Esophagus muscularis mucosa (tissue), 4 donors: Measurements from ENCODE around the gene GPC2. TPM values are rescaled to one million over a fixed set of nuclear protein-coding genes. Genes with fewer than 3 reads are reported as not detected.
A peak's percentile ranks its signal among the peaks of the same experiment; 100 is the strongest.
"Not testable (repeated sequence)": the region's sequence is repeated elsewhere in the genome, so short reads cannot be mapped to it uniquely, and the experiment has no call there.

Experiments
- DNase-seq: peaks from one replicate; pipeline ENCODE4 v3.0.0-alpha.2; 2017; ENCODE audit errors: extremely low spot score
- H3K27ac ChIP-seq, 4 donors: fragments of 200-600 bp; sonication (generic); replicated peaks in 1 of 4; 1 replicate in 3 of 4; 2 replicates in 1 of 4; pipeline ENCODE4 v1.5.1; 2016 to 2019; ENCODE audit warnings: mild to moderate bottlenecking in 1 of 4
- H3K27me3 ChIP-seq, 4 donors: fragments of 200-600 bp; sonication (generic); one replicate each; pipeline versions ENCODE4 v1.5.1 to v1.6.0; 2016 to 2019
- H3K36me3 ChIP-seq, 4 donors: fragments of 200-600 bp; sonication (generic); one replicate each; pipeline ENCODE4 v1.5.1; 2016 to 2019
- H3K4me1 ChIP-seq, 4 donors: fragments of 200-600 bp; sonication (generic); one replicate each; pipeline ENCODE4 v1.5.1; 2016 to 2019
- H3K4me3 ChIP-seq, 4 donors: fragments of 200-600 bp; sonication (generic); 1 replicate in 2 of 4; 2 replicates in 2 of 4; pipeline ENCODE4 v1.5.1; 2016 to 2019; ENCODE audit warnings: mild to moderate bottlenecking in 4 of 4, moderate library complexity in 1 of 4
- H3K9me3 ChIP-seq, 4 donors: fragments of 200-600 bp; sonication (generic); 1 replicate in 3 of 4; 2 replicates in 1 of 4; pipeline ENCODE4 v1.5.1; 2016 to 2019
- EP300 ChIP-seq: sonication (generic); formaldehyde crosslinking; IDR thresholded peaks from one replicate; pipeline ENCODE4 v1.6.1; 2017; ENCODE audit warnings: antibody characterized with exemption
- POLR2A ChIP-seq: fragments of 450-650 bp; IDR thresholded peaks from one replicate; pipeline ENCODE4 v1.6.1; 2017; ENCODE audit warnings: antibody characterized with exemption, moderate library complexity, mild to moderate bottlenecking, low read depth
- POLR2AphosphoS5 ChIP-seq, 2 donors: sonication (generic); formaldehyde crosslinking; IDR thresholded peaks; one replicate each; pipeline ENCODE4 v1.6.1; 2017; ENCODE audit warnings: antibody characterized with exemption in 2 of 2
- WGBS: methylation state at CpG from one replicate; pipeline ENCODE4 v1.1.5; 2018; 5-methylcytosine and 5-hydroxymethylcytosine counted together
- intact Hi-C: fragments of 100-400 bp; cut with DNase I; formaldehyde crosslinking; loops from one replicate; pipeline ENCODE4 v1.15.1; 2023
- total RNA-seq, 4 donors: library from RNA; depleted of rRNA; stranded (reverse); fragments of >200 nt; gene quantifications; one replicate each; pipeline versions ENCODE4 v1.1.0 to v1.2.1, GENCODE V29; 2016
- TF ChIP-seq, protein P1 (sequence below), 3 experiments: fragments of 200-600 bp in 2 of 3; fragments of 450-650 bp in 1 of 3; sonication (generic) in 2 of 3; IDR thresholded peaks; one replicate each; pipeline ENCODE4 v1.5.1; 2017 to 2019; ENCODE audit warnings: antibody characterized with exemption in 3 of 3, mild to moderate bottlenecking in 2 of 3, moderate library complexity in 1 of 3

GPC2 gene
- total RNA-seq, 4 donors from 2014 or later = 0.33 to 1.0 (median 0.71) TPM

DNA sequence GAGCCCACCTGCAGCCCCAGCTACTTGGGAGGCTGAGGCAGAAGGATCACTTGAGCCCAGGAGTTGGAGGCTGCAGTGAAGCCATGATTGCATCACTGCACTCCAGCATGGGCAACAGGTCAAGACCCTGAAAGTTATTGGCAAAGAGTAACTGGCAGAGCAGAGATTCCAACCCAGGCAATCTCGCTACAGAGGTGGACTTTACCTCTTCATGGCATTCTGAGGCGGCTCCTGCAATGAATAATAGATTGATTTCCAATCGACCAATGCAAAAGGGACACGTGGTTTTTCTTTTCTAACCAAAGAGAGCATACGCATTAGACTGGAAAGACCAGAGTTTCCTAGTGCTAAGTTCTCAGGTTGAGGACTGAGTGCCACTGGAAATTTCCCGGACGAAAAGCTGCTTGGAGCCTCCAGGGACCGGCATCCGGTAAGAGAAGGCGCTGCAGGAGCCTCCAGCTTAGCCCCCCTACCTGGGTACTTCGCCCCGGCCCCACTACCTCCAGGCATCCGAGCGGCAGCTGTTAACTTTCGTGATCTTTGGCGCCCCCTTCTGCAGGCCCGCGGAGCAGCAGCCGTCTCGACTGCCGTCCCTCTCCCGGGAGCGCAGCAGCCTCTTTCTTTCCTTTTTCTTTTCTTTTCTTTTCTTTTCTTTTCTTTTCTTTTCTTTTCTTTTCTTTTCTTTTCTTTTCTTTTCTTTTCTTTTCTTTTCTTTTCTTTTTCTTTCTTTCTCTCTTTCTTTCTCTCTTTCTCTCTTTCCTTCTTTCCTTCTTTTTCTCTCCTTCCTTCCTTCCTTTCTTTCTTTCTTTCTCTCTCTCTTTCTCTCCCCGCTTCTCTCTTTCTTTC lies 46.4 kb downstream of the GPC2 start:
- no peak overlapping the region for H3K27ac ChIP-seq
- peak; percentile 93 for DNase-seq
- H3K9me3 ChIP-seq = no peaks in the 10 kb centered on the region
- peak overlapping the region in 2 of 4 donors; percentile 8 to 42 for H3K4me3 ChIP-seq
- peak in 1 of 2 donors; percentile 18 for TF ChIP-seq POLR2AphosphoS5 (IDR thresholded peaks at IDR 0.05)
- TF ChIP-seq, protein P1, sequence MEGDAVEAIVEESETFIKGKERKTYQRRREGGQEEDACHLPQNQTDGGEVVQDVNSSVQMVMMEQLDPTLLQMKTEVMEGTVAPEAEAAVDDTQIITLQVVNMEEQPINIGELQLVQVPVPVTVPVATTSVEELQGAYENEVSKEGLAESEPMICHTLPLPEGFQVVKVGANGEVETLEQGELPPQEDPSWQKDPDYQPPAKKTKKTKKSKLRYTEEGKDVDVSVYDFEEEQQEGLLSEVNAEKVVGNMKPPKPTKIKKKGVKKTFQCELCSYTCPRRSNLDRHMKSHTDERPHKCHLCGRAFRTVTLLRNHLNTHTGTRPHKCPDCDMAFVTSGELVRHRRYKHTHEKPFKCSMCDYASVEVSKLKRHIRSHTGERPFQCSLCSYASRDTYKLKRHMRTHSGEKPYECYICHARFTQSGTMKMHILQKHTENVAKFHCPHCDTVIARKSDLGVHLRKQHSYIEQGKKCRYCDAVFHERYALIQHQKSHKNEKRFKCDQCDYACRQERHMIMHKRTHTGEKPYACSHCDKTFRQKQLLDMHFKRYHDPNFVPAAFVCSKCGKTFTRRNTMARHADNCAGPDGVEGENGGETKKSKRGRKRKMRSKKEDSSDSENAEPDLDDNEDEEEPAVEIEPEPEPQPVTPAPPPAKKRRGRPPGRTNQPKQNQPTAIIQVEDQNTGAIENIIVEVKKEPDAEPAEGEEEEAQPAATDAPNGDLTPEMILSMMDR (IDR thresholded peaks at IDR 0.05) = peak; percentile 81 to 92 (median 92)
- no peak for TF ChIP-seq POLR2A
- no peak for TF ChIP-seq EP300
- H3K4me1 ChIP-seq = peaks cover 18 to 38% (median 29%) of the 10 kb centered on the region in 4 donors
- intact Hi-C loops = loop anchor here (5.0 kb wide), 1 partner anchor 86 kb away; the partner anchor contains the start of gene PVRIG
- WGBS = 11% methylated on average over 24 of the region's 24 CpGs
- H3K27me3 ChIP-seq = no peaks in the 10 kb centered on the region
- H3K36me3 ChIP-seq = no peaks in the 10 kb centered on the region

DNA sequence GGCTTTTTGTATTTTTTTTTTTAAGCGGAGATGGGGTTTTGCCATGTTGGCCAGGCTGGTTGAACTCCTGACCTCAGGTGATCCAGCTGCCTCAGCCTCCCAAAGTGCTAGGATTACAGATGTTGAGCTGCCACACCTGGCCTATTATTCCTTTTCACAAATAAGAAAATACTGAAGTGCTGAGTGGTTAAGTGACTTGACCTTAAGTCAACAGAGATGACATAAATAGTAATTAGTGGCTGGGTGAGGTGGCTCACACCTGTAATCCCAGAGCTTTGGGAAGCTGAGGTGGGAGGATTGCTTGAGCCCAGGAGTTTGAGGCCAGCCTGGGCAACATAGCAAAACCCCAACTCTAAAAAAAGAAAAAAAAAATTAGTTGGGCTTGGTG lies 47.0 kb downstream of the GPC2 start:
- peaks cover 24 to 44% (median 36%) of the 10 kb centered on the region in 4 donors for H3K4me1 ChIP-seq
- not testable (repeated sequence) for DNase-seq, H3K27ac ChIP-seq, H3K9me3 ChIP-seq, H3K4me3 ChIP-seq, H3K36me3 ChIP-seq, H3K27me3 ChIP-seq
- intact Hi-C loops = loop anchor here (5.0 kb wide), 1 partner anchor 87 kb away; the partner anchor contains the start of gene PVRIG
- WGBS = 92% methylated on average over 1 of the region's 1 CpG

DNA sequence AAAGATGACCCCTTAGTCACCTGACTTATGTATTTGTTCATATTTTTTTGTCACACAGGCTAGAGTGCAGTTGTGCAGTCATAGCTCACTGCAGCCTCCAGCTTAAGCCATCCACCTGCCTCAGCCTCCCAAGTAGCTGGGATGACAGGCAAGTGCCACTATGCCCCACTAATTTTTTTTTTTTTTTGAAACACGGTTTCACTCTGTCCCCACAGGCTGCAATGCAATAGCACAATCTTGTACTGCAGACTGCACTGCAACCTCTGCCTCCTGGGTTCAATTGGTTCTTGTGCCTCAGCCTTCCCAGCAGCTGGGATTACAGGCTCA lies 48.6 kb downstream of the GPC2 start:
- Histone ChIP-seq H3K4me1 (peaks cover 24 to 51% (median 37%) of the 10 kb centered on the region in 4 donors), H3K27ac (peak overlapping the region in 3 of 4 donors; percentile 94 to 97 (median 97)), H3K36me3 (peaks cover 0 to 14% (median 7%) of the 10 kb centered on the region in 4 donors), H3K27me3 (no peaks in the 10 kb centered on the region), H3K9me3 (no peaks in the 10 kb centered on the region), H3K4me3 (no peak overlapping the region)
- DNase-seq = no peak
- intact Hi-C loops = loop anchor here (5.0 kb wide), 2 partner anchors 46 to 136 kb away; partner anchors contain the start of gene ZNF3
- 44% methylated on average over 1 of the region's 1 CpG for WGBS
- no peak for TF ChIP-seq EP300
- no peak for TF ChIP-seq POLR2A
- TF ChIP-seq POLR2AphosphoS5 (IDR thresholded peaks at IDR 0.05) = no peak
- TF ChIP-seq, protein P1 (IDR thresholded peaks at IDR 0.05) = no peak

DNA sequence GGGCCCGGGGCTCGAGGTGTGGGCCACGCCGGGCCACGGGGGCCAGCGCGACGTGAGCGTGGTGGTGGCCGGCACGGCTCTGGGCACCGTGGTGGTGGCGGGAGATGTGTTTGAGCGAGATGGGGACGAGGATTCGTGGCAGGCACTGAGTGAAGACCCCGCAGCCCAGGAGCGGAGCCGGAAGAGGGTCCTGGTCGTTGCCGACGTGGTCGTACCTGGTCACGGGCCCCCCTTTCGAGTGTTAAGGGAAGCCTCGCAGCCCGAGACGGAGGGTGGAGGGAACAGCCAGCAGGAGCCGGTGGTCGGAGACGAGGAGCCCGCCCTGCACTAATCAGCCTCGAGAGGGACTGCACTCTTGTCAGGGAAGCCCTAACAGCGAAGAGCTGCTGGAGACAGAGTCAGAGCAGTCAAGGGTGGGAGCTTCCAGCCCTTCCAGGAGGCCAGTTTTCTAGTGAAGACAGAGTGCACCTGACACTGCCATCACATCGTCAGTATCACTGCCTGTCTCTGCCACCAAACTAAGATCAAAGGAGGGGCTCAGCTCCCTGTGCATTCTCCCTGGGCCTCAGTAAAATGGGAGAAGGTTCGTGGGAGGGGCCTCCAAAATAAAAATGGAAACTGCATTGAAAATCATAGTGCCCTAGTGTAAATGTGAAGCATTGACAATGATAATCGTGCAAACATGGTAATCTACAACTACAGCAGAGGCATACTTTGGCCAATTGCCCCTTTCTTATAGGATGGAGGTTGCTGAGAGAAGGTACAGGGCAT lies 49.1 kb downstream of the GPC2 start:
- TF ChIP-seq POLR2AphosphoS5 (IDR thresholded peaks at IDR 0.05) (no peak), POLR2A (no peak), EP300 (no peak)
- TF ChIP-seq, protein P1 (IDR thresholded peaks at IDR 0.05) = no peak
- no peaks in the 10 kb centered on the region for H3K9me3 ChIP-seq

More for the DNA sequence above, 49.1 kb downstream of the GPC2 start:
- H3K27me3 ChIP-seq = no peaks in the 10 kb centered on the region
- H3K27ac ChIP-seq = peak overlapping the region; percentile 92 to 97 (median 96)
- 2% methylated on average over 28 of the region's 37 CpGs for WGBS
- H3K36me3 ChIP-seq = peaks cover 0 to 20% (median 9%) of the 10 kb centered on the region in 4 donors
- intact Hi-C loops = loop anchor here (1.0 to 5.0 kb wide), 4 partner anchors 20 to 136 kb away; partner anchors contain the start of genes AP4M1, LAMTOR4, MCM7 and ZNF3
- H3K4me3 ChIP-seq = peak overlapping the region; percentile 78 to 99 (median 95)
- DNase-seq = no peak
- H3K4me1 ChIP-seq = peaks cover 24 to 50% (median 37%) of the 10 kb centered on the region in 4 donors
